Fibroblast of the aortic adventitia (primary cell): ENCODE data around the gene SPINDOC. TPM values are rescaled to one million over a fixed set of nuclear protein-coding genes. Genes with fewer than 3 reads are reported as not detected.
"Not testable (repeated sequence)": the region's sequence is repeated elsewhere in the genome, so short reads cannot be mapped to it uniquely, and the experiment has no call there.

ENCODE experiments used
- DNase-seq: peaks from one replicate; pipeline ENCODE4 v3.0.0-alpha.2; 2010; ENCODE audit warnings: low read depth
- H3K4me3 ChIP-seq: 2 replicates; pipeline ENCODE4 v1.5.1; 2011; ENCODE audit warnings: low read depth, mild to moderate bottlenecking, control low read depth, low read length, moderate library complexity
- CTCF ChIP-seq: IDR thresholded peaks from 2 replicates; pipeline ENCODE4 v1.5.1; 2011; ENCODE audit warnings: mild to moderate bottlenecking, low read length, control low read depth, inconsistent platforms; ENCODE audit not compliant: insufficient read depth
- total RNA-seq: library from RNA; depleted of rRNA; stranded (reverse); fragments of >200 nt; gene quantifications from 2 replicates; pipeline ENCODE4 v1.2.3, GENCODE V29; 2012; ENCODE audit warnings: low replicate concordance

The SPINDOC gene
- total RNA-seq, 1 donor = 10.1 TPM

GRCh38 chr11:63853476-63853875 is 40.2 kb downstream of the SPINDOC start:
- DNase-seq = no peak
- H3K4me3 ChIP-seq = no peak overlapping the region
- TF ChIP-seq CTCF = no peak

- no peak for TF ChIP-seq CTCF
- DNase-seq = no peak
- no peak overlapping the region for H3K4me3 ChIP-seq
Observed at GRCh38 chr11:63854696-63855095, 41.4 kb downstream of the SPINDOC start.

GRCh38 chr11:63855975-63856374 is 42.7 kb downstream of the SPINDOC start:
- H3K4me3 ChIP-seq = no peak overlapping the region
- TF ChIP-seq CTCF = no peak
- DNase-seq = no peak

- TF ChIP-seq CTCF = no peak
- DNase-seq = peak; percentile 76
- H3K4me3 ChIP-seq = no peak overlapping the region
Observed at GRCh38 chr11:63858628-63859550, 45.6 kb downstream of the SPINDOC start.

GRCh38 chr11:63862923-63863322 is 49.7 kb downstream of the SPINDOC start:
- no peak for DNase-seq
- no peak for TF ChIP-seq CTCF

GRCh38 chr11:63863620-63864019 is 50.4 kb downstream of the SPINDOC start:
- DNase-seq, H3K4me3 ChIP-seq: not testable (repeated sequence)

More at GRCh38 chr11:63862923-63863322, 49.7 kb downstream of the SPINDOC start:
- no peak overlapping the region for H3K4me3 ChIP-seq

- TF ChIP-seq CTCF = no peak
- no peak overlapping the region for H3K4me3 ChIP-seq
- peak; percentile 64 for DNase-seq
Observed at GRCh38 chr11:63866211-63866610, 53.0 kb downstream of the SPINDOC start.
